Lung (tissue), 12 donors: Measurements from ENCODE around the gene CUL4A. TPM values are rescaled to one million over a fixed set of nuclear protein-coding genes. Genes with fewer than 3 reads are reported as not detected.
A peak's percentile ranks its signal among the peaks of the same experiment; 100 is the strongest.

Source experiments
- ATAC-seq: fragments of 200-7000 bp; cut with Tn5 transposase; one replicate; pipeline ENCODE4 v1.9.1; 2020; ENCODE audit warnings: moderate number of reproducible peaks; ENCODE audit not compliant: insufficient read depth, low FRiP score
- DNase-seq, 3 donors: peaks; one replicate each; pipeline ENCODE4 v3.0.0-alpha.2; 2013 to 2017
- H3K27ac ChIP-seq, 2 donors: one replicate each; pipeline ENCODE4 v1.5.1; 2013; ENCODE audit warnings: mild to moderate bottlenecking in 2 of 2, moderate library complexity in 2 of 2, control low read depth in 1 of 2, inconsistent platforms in 1 of 2, low read depth in 1 of 2, low read length in 1 of 2
- H3K27me3 ChIP-seq, 3 donors: one replicate each; pipeline ENCODE4 v1.5.1; 2013; ENCODE audit warnings: low read length in 2 of 3; ENCODE audit not compliant: control insufficient read depth in 3 of 3, insufficient read depth in 3 of 3
- H3K36me3 ChIP-seq, 4 donors: one replicate each; pipeline ENCODE4 v1.5.1; 2013; ENCODE audit warnings: low read length in 4 of 4, mild to moderate bottlenecking in 1 of 4, moderate library complexity in 1 of 4; ENCODE audit not compliant: control insufficient read depth in 4 of 4, insufficient read depth in 4 of 4
- H3K4me1 ChIP-seq, 5 donors: one replicate each; pipeline ENCODE4 v1.5.1; 2013; ENCODE audit warnings: low read length in 5 of 5, mild to moderate bottlenecking in 2 of 5, moderate library complexity in 1 of 5; ENCODE audit not compliant: control insufficient read depth in 5 of 5, insufficient read depth in 5 of 5
- H3K4me3 ChIP-seq: one replicate; pipeline ENCODE4 v1.5.1; 2013; ENCODE audit warnings: mild to moderate bottlenecking, control low read depth, moderate library complexity
- H3K9ac ChIP-seq, 2 donors: one replicate each; pipeline ENCODE4 v1.5.1; 2013; ENCODE audit warnings: low read length in 2 of 2, control low read depth in 1 of 2; ENCODE audit not compliant: insufficient read depth in 1 of 2
- H3K9me3 ChIP-seq, 4 donors: one replicate each; pipeline ENCODE4 v1.5.1; 2013; ENCODE audit warnings: low read length in 3 of 4, mild to moderate bottlenecking in 1 of 4, moderate library complexity in 1 of 4; ENCODE audit not compliant: control insufficient read depth in 4 of 4, insufficient read depth in 3 of 4
- CTCF ChIP-seq: IDR thresholded peaks from 2 replicates; pipeline ENCODE4 v1.5.1; 2012; ENCODE audit warnings: mild to moderate bottlenecking; ENCODE audit errors: control extremely low read depth, extremely low read depth
- WGBS, 2 donors: extraction: QIAGEN DNeasy Blood & Tissue Kit; methylation state at CpG; one replicate each; pipeline ENCODE4 v1.1.7; 2013; 5-methylcytosine and 5-hydroxymethylcytosine counted together
- polyA plus RNA-seq, 2 donors: library from polyadenylated mRNA; stranded (reverse); fragments of 200-250 nt; gene quantifications; one replicate each; pipeline ENCODE4 v1.2.1, GENCODE V29; 2013
- total RNA-seq, 2 donors: library from RNA; depleted of rRNA in 1 of 2; stranded (reverse); fragments of >200 nt in 1 of 2; gene quantifications; one replicate each; pipeline ENCODE4 v1.2.1, GENCODE V29; 2014 to 2021
- donor health status: control.
- donor health status: control.
- donor health status: Bipolar disorder and iron deficiency.
- donor health status: healthy.
- donor health status: DM: yes; HTN: yes; CAD: no.

Gene CUL4A
- total and polyA plus RNA-seq, 4 donors: 29.2 to 88.1 (median 57.5) TPM

- peaks cover 0 to 27% (median 12%) of the 10 kb centered on the region in 5 donors for H3K4me1 ChIP-seq
- peak; percentile 44 to 53 (median 46) for DNase-seq
- 0% methylated on average over 43 to 44 of the region's 44 CpGs for WGBS, 2 donors
Observed at GRCh38 chr13:113207890-113208420, 1.5 kb upstream of the CUL4A start.

GRCh38 chr13:113208421-113209335, 735 bp upstream of the CUL4A start, which contains the start of gene PCID2:
TSS of gene PCID2 (minus strand) at chr13:113208669. CDS start at chr13:113208634, 35 bp downstream.
- peak within 1 kb of the TSS; percentile 83 for H3K4me3 ChIP-seq
- 0 to 1% methylated on average over 81 to 103 of the region's 103 CpGs for whole genome bisulfite sequencing, 2 donors
- peaks cover 0 to 27% (median 12%) of the 10 kb centered on the region in 5 donors for H3K4me1 ChIP-seq
- H3K36me3 ChIP-seq: peaks cover 0 to 4% (median 0%) of the 10 kb centered on the region in 4 donors
- peak within 1 kb of the TSS; percentile 49 to 88 for H3K9ac ChIP-seq
- H3K27me3 ChIP-seq: no peaks in the 10 kb centered on the region
- peak within 1 kb of the TSS; percentile 99 to 100 for H3K27ac ChIP-seq
- no peak for TF ChIP-seq CTCF
- DNase-seq: peak; percentile 92 to 95 (median 94)
- ATAC-seq: peak; percentile 91
- H3K9me3 ChIP-seq: no peaks in the 10 kb centered on the region

More at GRCh38 chr13:113207890-113208420, 1.5 kb upstream of the CUL4A start:
- no peak for TF ChIP-seq CTCF
- H3K4me3 ChIP-seq: peak overlapping the region; percentile 83
- H3K36me3 ChIP-seq: peaks cover 0 to 7% (median 0%) of the 10 kb centered on the region in 4 donors
- H3K27me3 ChIP-seq: no peaks in the 10 kb centered on the region
- peak overlapping the region; percentile 99 to 100 for H3K27ac ChIP-seq
- no peaks in the 10 kb centered on the region for H3K9me3 ChIP-seq
- H3K9ac ChIP-seq: peak overlapping the region; percentile 18 to 88
- ATAC-seq: peak; percentile 31

- TF ChIP-seq CTCF: no peak
- DNase-seq (peak; percentile 43 to 56 (median 51)), ATAC-seq (peak; percentile 8)
- Histone ChIP-seq H3K27ac (peak overlapping the region; percentile 95 to 99), H3K4me3 (peak overlapping the region; percentile 80), H3K9me3 (no peaks in the 10 kb centered on the region), H3K9ac (peak overlapping the region; percentile 8 to 28), H3K27me3 (no peaks in the 10 kb centered on the region), H3K36me3 (peaks cover 0 to 4% (median 0%) of the 10 kb centered on the region in 4 donors), H3K4me1 (peaks cover 0 to 27% (median 17%) of the 10 kb centered on the region in 5 donors)
- 0 to 1% methylated on average over 55 to 67 of the region's 67 CpGs for WGBS, 2 donors
Observed at GRCh38 chr13:113209759-113210421, 477 bp downstream of the CUL4A start.
